HG03571 (cell line): ENCODE data around the gene LCP1.
"Not testable (repeated sequence)": the region's sequence is repeated elsewhere in the genome, so short reads cannot be mapped to it uniquely, and the experiment has no call there.

Source experiments
- ATAC-seq: cut with Tn5 transposase; IDR thresholded peaks from one replicate; pipeline ENCODE4 v1.9.1; 2021; ENCODE audit not compliant: unreplicated experiment

LCP1 gene, protein sequence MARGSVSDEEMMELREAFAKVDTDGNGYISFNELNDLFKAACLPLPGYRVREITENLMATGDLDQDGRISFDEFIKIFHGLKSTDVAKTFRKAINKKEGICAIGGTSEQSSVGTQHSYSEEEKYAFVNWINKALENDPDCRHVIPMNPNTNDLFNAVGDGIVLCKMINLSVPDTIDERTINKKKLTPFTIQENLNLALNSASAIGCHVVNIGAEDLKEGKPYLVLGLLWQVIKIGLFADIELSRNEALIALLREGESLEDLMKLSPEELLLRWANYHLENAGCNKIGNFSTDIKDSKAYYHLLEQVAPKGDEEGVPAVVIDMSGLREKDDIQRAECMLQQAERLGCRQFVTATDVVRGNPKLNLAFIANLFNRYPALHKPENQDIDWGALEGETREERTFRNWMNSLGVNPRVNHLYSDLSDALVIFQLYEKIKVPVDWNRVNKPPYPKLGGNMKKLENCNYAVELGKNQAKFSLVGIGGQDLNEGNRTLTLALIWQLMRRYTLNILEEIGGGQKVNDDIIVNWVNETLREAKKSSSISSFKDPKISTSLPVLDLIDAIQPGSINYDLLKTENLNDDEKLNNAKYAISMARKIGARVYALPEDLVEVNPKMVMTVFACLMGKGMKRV

DNA sequence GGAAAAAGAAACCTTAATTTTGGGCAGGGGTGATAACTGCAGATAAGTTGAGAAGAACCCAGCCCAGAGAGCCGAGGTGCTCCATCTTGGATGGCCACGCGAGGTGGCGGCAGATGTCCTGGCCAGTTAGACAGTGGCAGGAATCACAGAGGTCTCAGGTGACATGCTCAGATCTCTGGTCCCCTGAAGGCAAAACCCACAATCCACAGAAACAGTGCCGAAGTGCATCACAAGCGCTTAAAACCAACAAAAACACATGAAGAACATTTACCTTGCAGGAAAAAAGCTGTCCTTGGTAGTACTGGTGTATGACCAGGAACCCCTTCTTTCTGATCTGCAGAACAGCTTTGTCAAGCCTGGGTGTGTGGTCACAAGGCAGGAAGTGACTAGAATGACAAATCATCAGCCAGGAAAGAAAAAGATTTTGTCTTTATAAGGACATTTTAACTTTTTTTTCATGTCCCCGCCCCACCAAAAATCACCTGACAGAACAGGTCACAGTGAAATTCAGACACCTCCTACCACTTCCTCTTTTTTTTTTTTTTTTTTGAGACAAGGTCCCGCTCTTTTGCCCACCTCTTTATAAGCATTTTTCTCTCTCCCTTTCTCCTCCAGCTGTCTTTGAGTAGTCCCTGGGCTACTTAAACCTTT is at the start of gene LCP1:
LCP1 (minus strand) TSS at position 338 of the 651 bp plus-strand sequence. CDS start 22,515 bp downstream, outside the sequence.
- ATAC-seq, result peak; percentile 64

DNA sequence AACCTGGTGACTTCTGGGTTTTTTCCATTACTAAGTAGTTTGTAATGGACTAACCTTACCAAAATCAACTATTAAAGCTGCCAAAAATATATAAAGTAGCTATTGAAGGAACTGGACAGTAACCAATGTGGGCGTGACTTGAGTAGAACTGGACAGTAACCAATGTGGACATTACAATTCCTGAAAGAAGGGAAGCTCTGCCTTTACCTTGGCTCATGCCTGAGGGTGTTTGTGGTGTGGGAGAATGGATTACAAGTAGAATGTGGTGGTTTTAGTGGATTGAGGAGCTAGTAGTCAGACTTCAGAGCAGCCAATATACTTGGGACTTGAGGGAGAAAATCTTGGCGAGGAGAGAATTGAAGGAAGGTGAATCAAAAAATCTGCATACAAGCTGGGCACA is 47.3 kb upstream of the LCP1 start:
- ATAC-seq, result no peak

GRCh38 chr13:46220234-46220633 is 38.3 kb upstream of the LCP1 start:
- not testable (repeated sequence) for ATAC-seq

- ATAC-seq, result not testable (repeated sequence)
Observed at GRCh38 chr13:46214741-46215140, 32.8 kb upstream of the LCP1 start.

- ATAC-seq, result no peak
Observed at GRCh38 chr13:46213242-46213641, 31.3 kb upstream of the LCP1 start.

DNA sequence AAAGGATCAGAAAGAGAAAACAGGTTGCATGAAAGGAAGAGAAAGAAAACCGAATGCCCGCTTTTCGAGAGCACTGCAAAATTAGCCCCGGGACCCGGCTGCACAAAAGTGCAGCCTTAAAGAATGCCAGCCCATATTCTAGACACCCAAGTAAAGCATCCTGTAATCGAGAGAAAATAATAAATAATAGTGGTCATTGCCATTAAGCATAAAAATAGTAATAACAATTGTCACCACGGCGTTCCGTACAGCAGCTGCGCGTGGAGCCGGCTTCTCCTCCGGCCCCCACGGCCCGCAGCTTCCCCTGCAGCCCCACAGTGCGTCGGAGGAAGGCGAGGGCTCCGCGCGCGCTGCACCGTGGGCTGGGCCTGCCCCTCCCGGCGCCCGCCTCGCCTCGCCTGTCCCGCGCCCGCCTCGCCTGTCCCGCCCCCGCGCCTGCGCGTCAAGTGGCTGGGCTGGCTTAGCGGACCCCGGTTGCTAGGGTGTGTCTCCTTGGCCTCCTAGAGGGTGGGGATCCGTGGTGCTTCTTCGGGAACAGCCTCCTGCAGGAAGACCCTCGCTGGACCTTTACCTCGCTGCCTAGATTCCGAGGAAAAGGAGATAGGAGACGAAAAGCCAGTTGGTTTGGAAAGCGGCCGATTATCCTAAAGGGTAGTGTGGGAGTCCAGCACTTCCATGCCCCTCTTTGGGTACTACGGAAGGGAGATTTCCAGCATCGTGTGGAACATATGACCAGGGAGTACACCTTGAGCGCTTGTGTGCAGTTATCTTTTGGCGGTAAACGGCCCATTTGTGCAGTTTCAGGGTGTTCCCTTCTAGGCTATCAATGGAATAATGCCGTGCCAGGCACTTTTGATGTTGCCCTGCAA is 29.7 kb upstream of the LCP1 start, which contains the start of gene LRRC63:
LRRC63 (plus strand) TSS at position 446 of the 869 bp plus-strand sequence. CDS start 1,107 bp downstream, outside the sequence.
- peak; percentile 90 for ATAC-seq

DNA sequence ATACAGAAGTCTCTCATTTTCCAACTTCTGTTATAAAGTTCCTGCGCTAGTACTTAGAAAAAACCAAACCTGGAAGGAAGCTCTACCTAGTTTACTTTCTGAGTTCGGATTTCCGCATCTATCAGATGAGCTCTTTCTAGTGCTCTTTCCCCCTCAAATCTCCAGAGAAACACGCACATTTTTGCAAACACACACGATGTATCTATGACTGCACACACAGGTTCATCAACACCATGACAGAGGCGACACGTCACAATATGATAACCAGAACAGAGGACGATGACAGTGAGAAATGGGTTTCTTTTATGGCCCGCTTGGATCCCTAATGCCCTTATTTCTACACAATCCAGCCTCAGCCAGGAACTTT is 29.1 kb upstream of the LCP1 start:
- ATAC-seq, result no peak

DNA sequence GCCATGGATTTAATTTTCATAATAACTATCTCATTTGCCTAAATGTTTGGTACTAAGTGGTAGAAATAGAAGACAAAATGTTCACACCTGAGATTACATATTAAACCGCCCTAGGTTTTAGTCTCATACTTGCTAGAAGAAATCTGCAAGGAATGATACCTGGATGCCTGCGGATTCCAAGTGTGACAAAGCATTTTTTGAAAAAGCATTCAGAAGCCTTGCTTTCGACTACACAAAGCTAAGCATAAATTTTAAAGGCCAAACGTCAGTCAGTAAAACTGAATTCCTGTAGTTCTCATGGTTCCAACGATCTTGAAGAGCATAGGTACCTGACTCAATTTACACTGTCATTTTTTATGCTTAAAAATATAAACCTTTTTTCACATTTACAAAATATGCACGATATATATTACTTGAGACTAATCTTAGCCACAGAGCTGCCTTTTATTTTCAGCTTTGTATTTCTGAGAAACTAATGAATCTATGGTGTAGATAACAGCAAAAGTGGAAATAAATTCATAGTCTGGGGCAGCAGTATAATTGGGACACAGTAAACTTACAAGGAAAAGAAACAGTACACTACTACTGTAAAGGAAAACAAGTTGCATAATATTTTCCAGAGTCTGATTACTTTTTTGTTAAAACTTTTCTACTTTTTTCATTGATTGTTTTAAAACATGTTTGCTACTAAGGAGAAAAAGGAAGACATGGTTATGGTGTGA is 28.5 kb upstream of the LCP1 start:
- no peak for ATAC-seq

DNA sequence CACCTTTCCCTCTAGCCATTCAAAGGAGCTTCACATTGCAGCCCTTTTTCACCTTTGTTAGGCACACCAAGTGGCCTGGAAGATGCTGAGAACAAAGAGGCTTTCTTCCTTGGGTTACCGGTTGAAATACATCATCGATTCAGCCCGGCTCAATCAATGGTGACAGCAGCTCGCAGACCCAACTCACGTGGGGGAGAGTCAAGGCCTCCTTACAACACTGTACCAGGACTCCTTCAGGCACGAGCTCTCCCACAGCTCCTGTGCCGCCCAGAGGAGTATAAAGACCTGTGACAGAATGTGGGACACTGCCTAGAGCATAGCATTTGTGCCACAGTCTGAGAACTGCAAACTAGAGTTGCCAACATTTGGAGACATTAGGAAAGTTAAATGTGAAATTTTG is 25.9 kb upstream of the LCP1 start:
- no peak for ATAC-seq

DNA sequence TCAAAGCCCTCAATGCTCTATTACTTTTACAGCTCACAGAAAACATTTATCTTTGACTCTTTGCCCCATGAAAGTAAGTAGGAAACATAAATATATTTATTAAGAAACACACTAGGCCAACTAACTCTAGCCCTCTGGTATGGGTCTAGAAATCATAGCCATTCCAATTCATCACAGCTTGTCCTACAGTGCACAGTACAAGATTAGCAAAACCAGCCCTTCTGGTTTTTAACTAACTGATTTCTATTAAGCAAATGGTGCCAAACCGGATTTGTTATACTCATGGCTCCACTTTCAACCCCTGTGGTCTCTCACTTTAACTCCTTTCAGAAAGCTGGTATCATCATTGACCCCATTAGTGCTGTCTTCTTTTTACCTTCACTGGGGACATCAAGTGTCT is 24.2 kb upstream of the LCP1 start:
- no peak for ATAC-seq

GRCh38 chr13:46202966-46203365 is 21.0 kb upstream of the LCP1 start:
- no peak for ATAC-seq

DNA sequence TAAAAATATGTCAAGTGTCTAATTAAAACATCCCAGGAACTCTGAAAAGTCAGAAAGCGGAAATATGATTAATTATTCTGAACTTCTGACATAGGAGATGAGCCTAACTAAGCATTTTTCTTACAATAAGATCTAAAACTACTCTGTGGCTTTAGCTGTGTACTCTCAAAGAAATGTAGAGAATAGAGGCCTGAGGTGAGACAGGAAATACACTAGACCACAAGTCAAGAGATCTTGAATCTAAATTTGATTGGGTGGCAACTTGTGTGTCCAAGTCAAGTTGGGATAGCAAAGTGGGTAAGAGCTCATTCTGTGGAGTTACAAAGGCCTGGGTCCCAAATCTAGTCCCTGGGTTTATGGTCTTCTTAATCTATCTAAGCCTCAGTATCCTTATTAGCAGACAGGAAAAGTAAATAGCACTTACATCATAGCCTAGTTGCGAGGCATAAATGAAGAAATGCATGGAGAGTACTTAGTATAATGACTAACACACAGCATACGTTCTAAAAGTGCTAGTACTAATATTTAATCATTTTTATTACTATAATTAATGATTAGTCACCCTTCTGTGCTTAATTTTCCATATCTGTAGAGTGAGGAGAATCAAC is 20.3 kb upstream of the LCP1 start:
- ATAC-seq, result no peak

DNA sequence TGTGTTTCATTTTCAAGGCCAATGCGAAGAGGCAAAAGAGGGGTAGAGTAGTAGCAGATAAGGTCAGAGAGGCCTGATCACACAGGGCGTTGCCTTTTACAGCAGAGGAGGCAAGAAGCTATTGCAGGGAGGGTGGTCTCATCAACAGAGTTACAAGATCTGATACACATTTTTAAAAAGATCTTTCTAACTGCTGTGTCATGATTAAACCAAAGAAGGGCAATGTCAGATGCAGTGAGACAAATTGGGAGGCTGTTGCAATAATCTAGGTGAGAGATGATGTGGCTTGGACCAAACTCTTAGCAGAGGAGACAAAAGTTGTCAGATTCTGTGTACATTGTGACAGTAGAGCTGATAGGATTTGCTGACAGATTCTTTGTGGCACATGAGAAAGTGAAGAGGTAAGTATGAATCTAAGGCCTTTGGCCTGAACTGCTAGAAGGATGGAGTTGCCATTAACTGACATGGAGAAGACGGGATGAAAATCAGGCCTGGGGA is 16.8 kb upstream of the LCP1 start:
- no peak for ATAC-seq

- no peak for ATAC-seq
Observed at GRCh38 chr13:46197299-46198048, 15.5 kb upstream of the LCP1 start.

DNA sequence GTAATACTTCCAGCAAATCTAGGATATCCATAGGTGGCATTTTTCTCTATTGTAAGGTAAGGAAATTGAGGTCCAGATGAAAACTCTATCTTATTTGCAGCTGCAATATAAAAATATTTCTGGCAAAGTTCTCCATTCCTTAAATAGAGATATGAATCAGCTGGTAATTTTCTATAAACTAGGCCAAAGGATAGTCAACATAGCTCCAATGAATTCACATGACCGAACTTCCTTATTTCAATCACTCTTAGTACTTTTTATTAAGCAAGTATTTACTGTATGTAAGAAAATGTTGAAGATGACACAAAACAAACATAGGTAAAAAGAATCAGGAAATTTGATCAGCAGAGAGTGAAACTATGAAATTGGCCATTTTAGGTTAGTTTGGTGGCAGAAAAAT is 13.0 kb upstream of the LCP1 start:
- no peak for ATAC-seq

GRCh38 chr13:46192412-46192811 is 10.4 kb upstream of the LCP1 start:
- no peak for ATAC-seq

DNA sequence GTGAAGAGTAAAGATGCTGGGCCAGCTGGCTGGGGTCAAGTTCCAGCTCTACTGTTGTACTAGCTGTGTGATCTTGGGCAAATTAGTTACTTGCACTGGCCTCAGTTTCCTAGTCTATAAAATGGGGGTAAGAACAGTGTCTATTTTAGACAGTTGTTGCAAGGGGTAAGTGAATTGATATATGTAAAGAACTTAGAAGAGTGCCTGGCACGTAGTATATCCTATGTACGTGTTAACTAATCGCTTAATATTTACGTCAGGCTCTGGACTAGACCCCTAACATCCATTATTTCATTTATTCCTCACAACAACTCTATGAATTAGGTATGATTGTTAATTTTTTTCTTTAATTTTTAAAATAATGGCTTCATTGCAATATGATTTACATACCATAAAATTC is 3.7 kb upstream of the LCP1 start:
- no peak for ATAC-seq

DNA sequence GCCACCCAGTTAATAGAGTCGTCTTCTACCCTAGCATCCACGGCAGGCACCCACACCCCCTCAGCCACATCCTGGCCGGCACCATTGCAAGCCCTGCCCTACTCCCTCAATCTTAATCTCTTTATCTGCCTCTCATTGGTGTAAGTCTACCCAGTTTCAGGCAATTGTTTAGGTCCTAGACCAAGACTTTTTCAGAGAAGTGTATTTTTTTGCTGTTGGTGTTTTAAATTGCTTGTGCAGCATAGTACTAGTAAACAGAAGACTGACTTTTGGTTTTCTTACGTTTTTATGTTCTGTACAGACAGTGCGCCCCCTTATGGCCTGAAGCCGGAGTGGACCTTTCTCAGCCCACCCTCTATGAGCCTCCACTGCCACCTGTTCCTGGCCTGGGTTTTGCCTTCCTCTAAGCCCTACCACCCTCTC is 2.3 kb upstream of the LCP1 start:
- peak; percentile 36 for ATAC-seq
